Epithelial cell of alveolus of lung (primary cell): ENCODE results near the gene SEPTIN2. TPM values are rescaled to one million over a fixed set of nuclear protein-coding genes. Genes with fewer than 3 reads are reported as not detected.

Source experiments
- total RNA-seq: library from RNA; depleted of rRNA; stranded (reverse); fragments of >200 nt; gene quantifications from 2 replicates; pipeline ENCODE4 v1.2.1, GENCODE V29; 2015

The SEPTIN2 gene
- total RNA-seq: 328 and 377 TPM in 2 replicates

DNA sequence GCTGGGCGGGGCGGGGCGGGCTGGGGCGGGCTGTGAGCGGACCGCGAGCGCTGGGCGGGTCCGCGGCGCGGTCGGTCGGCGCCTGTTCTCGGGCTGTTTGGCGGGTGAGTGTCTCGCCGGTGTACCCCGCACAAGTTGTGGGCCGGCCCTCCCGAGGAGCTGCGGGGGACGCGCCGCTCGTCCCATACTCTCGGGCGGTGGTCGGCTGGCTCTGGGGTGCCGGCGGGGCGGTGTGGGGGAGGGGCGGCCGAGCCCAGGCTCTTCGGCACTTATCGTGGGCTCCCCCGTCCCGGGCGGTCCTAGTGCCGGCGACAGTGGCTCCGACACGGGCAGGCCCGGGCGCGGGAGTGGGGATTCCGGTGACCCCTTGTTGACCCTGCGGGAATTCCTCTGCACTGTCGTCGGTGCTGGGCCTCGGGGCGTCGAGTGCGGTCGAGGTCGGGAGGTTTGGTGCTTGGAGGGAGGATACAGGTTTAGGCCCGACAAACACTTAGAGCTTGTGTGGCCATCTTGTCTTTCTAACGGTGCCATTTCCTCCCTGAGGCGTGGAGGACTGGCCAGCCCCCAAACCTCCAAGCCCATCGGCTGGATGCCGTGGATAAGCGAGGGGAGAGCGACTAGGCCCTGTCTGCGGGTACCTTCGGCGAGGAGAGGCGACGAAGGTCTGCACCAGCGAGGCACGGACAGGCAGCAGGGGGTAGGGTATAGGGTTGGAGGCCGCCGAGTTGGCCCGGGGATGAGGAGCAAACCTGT is at the start of gene SEPTIN2:
Gene SEPTIN2 (plus strand): TSS at position 47 of the 753 bp plus-strand sequence. CDS start 8,308 bp downstream, outside the sequence.

DNA sequence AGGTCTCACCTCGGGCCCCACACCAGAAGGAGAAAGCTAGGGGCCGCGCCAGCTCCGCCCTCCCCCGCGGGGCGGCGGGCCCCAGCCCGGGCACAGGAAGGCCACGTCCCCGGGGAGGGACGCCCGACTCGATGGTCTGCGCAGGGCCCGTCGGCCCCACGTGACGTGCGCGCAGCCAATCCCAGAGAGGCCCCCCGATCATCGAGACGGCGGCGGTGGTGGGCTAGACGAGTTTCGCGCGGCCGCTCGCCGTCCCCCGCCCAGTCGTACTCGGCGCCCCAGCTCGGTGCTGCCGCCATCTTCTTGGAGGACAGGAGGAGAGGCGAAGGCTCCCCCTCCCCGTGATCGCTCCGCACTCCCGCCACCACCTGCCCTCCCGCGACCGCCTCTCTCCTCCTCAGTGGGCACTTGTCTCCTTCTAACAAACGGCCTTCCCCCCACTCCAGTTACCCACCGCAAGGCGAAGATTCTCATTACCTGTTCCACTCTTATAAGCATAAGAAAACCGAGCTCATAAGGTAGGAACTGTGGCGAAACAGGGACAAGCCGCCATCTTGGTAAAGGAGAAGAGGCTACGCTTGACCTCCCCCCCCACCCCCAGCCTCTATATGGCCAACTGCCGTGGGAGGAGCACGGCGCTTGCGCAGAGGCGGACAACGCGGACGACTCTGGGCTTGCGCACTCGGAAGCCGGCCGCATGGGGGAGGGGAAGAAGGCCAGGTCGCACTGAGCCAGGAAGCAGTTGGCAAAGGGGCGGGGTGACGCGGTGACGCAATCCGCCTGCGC is 439 bp upstream of the SEPTIN2 start, which contains the start of gene HDLBP:
Gene HDLBP (minus strand): TSS at position 580 of the 786 bp plus-strand sequence. CDS start 48,803 bp downstream, outside the sequence.

GRCh38 chr2:241355983-241356870 is 40.5 kb downstream of the SEPTIN2 start, which contains the start of gene FARP2:
Gene FARP2, plus strand, starts transcription at chr2:241356285. Its CDS starts 16,823 bp downstream, at chr2:241373108.

Other genes with a start within 250 kb of the SEPTIN2 start
- gene MTERF4, start 213.6 kb upstream of the SEPTIN2 start, total RNA-seq: 23.4 and 36.2 TPM in 2 replicates
- gene PASK, start 166.5 kb upstream of the SEPTIN2 start, total RNA-seq: 2.2 and 4.6 TPM in 2 replicates
- 49.8 and 73.3 TPM in 2 replicates for gene PPP1R7, start 165.5 kb upstream of the SEPTIN2 start, total RNA-seq
- 1.4 and 1.6 TPM in 2 replicates for gene ANO7, start 127.2 kb upstream of the SEPTIN2 start, total RNA-seq
- 500 and 635 TPM in 2 replicates for gene HDLBP, start 253 bp upstream of the SEPTIN2 start, total RNA-seq
- gene FARP2, start 40.4 kb downstream of the SEPTIN2 start, total RNA-seq: 16.8 and 27.8 TPM in 2 replicates
- 170 and 243 TPM in 2 replicates for gene STK25, start 192.7 kb downstream of the SEPTIN2 start, total RNA-seq
- 23.3 and 64.8 TPM in 2 replicates for gene BOK, start 242.8 kb downstream of the SEPTIN2 start, total RNA-seq